Mesenchymal stem cell (in vitro differentiated cells and primary cell): ENCODE data around the gene PALM3.

ENCODE experiments used
- DNase-seq: peaks from one replicate; pipeline ENCODE4 v3.0.0-alpha.2; 2013
- H2AFZ ChIP-seq: one replicate; pipeline ENCODE4 v1.6.1; 2013; ENCODE audit warnings: low read depth, mild to moderate bottlenecking, control low read depth, inconsistent platforms, low read length, moderate library complexity
- H2AK5ac ChIP-seq: 2 replicates; pipeline ENCODE4 v1.6.1; 2013; ENCODE audit warnings: low read length, moderate library complexity, mild to moderate bottlenecking, inconsistent platforms; ENCODE audit not compliant: severe bottlenecking
- H2BK120ac ChIP-seq: one replicate; pipeline ENCODE4 v1.6.1; 2013; ENCODE audit warnings: low read depth, mild to moderate bottlenecking, inconsistent platforms, low read length, moderate library complexity
- H2BK12ac ChIP-seq, 2 experiments: one replicate each; pipeline ENCODE4 v1.6.1; 2013; ENCODE audit warnings: inconsistent platforms in 2 of 2, low read length in 2 of 2, mild to moderate bottlenecking in 2 of 2, moderate library complexity in 2 of 2, control low read depth in 1 of 2
- H2BK15ac ChIP-seq: one replicate; pipeline ENCODE4 v1.6.1; 2013; ENCODE audit warnings: mild to moderate bottlenecking, low read depth, inconsistent platforms; ENCODE audit not compliant: poor library complexity, severe bottlenecking
- H2BK5ac ChIP-seq: 2 replicates; pipeline ENCODE4 v1.6.1; 2013; ENCODE audit warnings: low read depth, mild to moderate bottlenecking, low read length, control low read depth, inconsistent platforms; ENCODE audit not compliant: poor library complexity, severe bottlenecking
- H3K14ac ChIP-seq, 2 experiments: one replicate each; pipeline ENCODE4 v1.6.1; 2013; ENCODE audit warnings: inconsistent platforms in 2 of 2, low read length in 2 of 2, control low read depth in 1 of 2, mild to moderate bottlenecking in 1 of 2, moderate library complexity in 1 of 2
- H3K18ac ChIP-seq, 2 experiments: one replicate each; pipeline ENCODE4 v1.6.1; 2013; ENCODE audit warnings: inconsistent platforms in 2 of 2, low read length in 2 of 2, control low read depth in 1 of 2, low read depth in 1 of 2, mild to moderate bottlenecking in 1 of 2
- H3K23ac ChIP-seq, 2 experiments: one replicate each; pipeline ENCODE4 v1.6.1; 2013; ENCODE audit warnings: inconsistent platforms in 2 of 2, low read length in 2 of 2, mild to moderate bottlenecking in 2 of 2, moderate library complexity in 2 of 2, control low read depth in 1 of 2
- H3K27ac ChIP-seq: 2 replicates; pipeline ENCODE4 v1.5.1; 2013; ENCODE audit warnings: mild to moderate bottlenecking, moderate library complexity, low read length, control low read depth, inconsistent platforms; ENCODE audit not compliant: poor library complexity, severe bottlenecking
- H3K27me3 ChIP-seq, 2 experiments: 2 replicates each; pipeline versions ENCODE4 v1.6.1 to v1.7.0; 2013; ENCODE audit warnings: low read length in 2 of 2, mild to moderate bottlenecking in 2 of 2, moderate library complexity in 2 of 2, control low read depth in 1 of 2, inconsistent platforms in 1 of 2; ENCODE audit not compliant: control insufficient read depth in 1 of 2, insufficient read depth in 1 of 2
- H3K36me3 ChIP-seq, 2 experiments: 2 replicates each; pipeline versions ENCODE4 v1.6.1 to v1.7.0; 2013; ENCODE audit warnings: low read length in 2 of 2, control low read depth in 1 of 2, inconsistent platforms in 1 of 2, low read depth in 1 of 2, mild to moderate bottlenecking in 1 of 2; ENCODE audit not compliant: insufficient read depth in 2 of 2, control insufficient read depth in 1 of 2
- H3K4ac ChIP-seq, 2 experiments: one replicate each; pipeline ENCODE4 v1.6.1; 2013; ENCODE audit warnings: inconsistent platforms in 2 of 2, low read length in 2 of 2, mild to moderate bottlenecking in 2 of 2, moderate library complexity in 2 of 2, control low read depth in 1 of 2, low read depth in 1 of 2
- H3K4me1 ChIP-seq: 2 replicates; pipeline ENCODE4 v1.6.1; 2013; ENCODE audit warnings: low read depth, low read length, control low read depth; ENCODE audit not compliant: control insufficient read depth, insufficient read depth
- H3K4me2 ChIP-seq: 2 replicates; pipeline ENCODE4 v1.6.1; 2013; ENCODE audit warnings: low read length, mild to moderate bottlenecking, inconsistent platforms; ENCODE audit not compliant: poor library complexity, severe bottlenecking
- H3K4me3 ChIP-seq, 2 experiments: 2 replicates each; pipeline versions ENCODE4 v1.5.1 to v1.7.0; 2013; ENCODE audit warnings: low read length in 2 of 2, mild to moderate bottlenecking in 2 of 2, control low read depth in 1 of 2, low read depth in 1 of 2; ENCODE audit not compliant: insufficient read depth in 1 of 2
- H3K79me1 ChIP-seq: replicated peaks from 2 replicates; pipeline ENCODE4 v1.6.1; 2013; ENCODE audit warnings: mild to moderate bottlenecking, control low read depth, low read length, inconsistent platforms; ENCODE audit not compliant: poor library complexity, severe bottlenecking
- H3K9ac ChIP-seq: 2 replicates; pipeline ENCODE4 v1.7.0; 2013; ENCODE audit warnings: mild to moderate bottlenecking, low read length, moderate library complexity
- H3K9me3 ChIP-seq: 2 replicates; pipeline ENCODE4 v1.7.0; 2013; ENCODE audit warnings: mild to moderate bottlenecking, low read length; ENCODE audit not compliant: control insufficient read depth
- H4K8ac ChIP-seq: one replicate; pipeline ENCODE4 v1.6.1; 2013; ENCODE audit warnings: inconsistent platforms, mild to moderate bottlenecking, low read length, moderate library complexity
- H4K91ac ChIP-seq: one replicate; pipeline ENCODE4 v1.6.1; 2013; ENCODE audit warnings: mild to moderate bottlenecking, low read length, inconsistent platforms
- WGBS: methylation state at CpG from one replicate; pipeline ENCODE4 v1.1.7; 2013; ENCODE audit warnings: mixed read lengths; 5-methylcytosine and 5-hydroxymethylcytosine counted together

Gene PALM3

DNA sequence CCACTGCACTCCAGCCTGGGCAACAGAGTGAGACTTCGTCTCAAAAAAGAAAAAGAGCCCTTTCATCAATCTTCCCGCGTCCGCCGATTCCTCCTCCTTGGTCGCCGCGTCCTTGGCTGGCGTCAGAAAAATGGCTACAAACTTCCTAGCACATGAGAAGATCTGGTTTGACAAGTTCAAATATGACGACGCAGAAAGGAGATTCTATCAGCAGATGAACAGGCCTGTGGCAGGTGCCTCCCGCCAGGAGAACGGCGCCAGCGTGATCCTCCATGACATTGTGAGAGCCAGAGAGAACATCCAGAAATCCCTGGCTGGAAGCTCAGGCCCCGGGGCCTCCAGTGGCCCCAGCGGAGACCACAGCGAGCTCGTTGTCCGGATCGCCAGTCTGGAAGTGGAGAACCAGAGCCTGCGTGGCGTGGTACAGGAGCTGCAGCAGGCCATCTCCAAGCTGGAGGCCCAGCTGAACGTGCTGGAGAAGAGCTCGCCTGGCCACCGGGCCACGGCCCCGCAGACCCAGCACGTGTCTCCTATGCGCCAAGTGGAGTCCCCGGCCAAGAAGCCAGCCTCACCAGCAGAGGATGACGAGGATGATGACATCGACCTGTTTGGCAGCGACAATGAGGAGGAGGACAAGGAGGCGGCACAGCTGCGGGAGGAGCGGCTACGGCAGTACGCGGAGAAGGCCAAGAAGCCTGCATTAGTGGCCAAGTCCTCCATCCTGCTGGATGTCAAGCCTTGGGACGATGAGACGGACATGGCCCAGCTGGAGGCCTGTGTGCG is 8.6 kb upstream of the PALM3 start:
- Histone ChIP-seq H2AFZ (no peak overlapping the region), H2BK5ac (no peak overlapping the region), H3K27ac (no peak overlapping the region), H2BK12ac (no peak overlapping the region), H3K79me1 (peaks cover 2% of the 10 kb centered on the region), H3K4me1 (peaks cover 29% of the 10 kb centered on the region), H3K18ac (no peak overlapping the region), H2BK15ac (no peak overlapping the region), H3K14ac (no peak overlapping the region), H3K27me3 (peaks cover 3 to 6% of the 10 kb centered on the region in 2 experiments), H3K36me3 (no peaks in the 10 kb centered on the region), H3K4me3 (no peak overlapping the region), H2BK120ac (no peak overlapping the region), H3K9me3 (no peaks in the 10 kb centered on the region), H3K4me2 (no peak overlapping the region), H2AK5ac (no peak overlapping the region), H3K4ac (no peak overlapping the region), H4K8ac (no peak overlapping the region), H3K9ac (no peak overlapping the region), H3K23ac (no peak overlapping the region), H4K91ac (peak overlapping the region; percentile 45)
- no peak for DNase-seq
- WGBS, result 95% methylated on average over 43 of the region's 43 CpGs

DNA sequence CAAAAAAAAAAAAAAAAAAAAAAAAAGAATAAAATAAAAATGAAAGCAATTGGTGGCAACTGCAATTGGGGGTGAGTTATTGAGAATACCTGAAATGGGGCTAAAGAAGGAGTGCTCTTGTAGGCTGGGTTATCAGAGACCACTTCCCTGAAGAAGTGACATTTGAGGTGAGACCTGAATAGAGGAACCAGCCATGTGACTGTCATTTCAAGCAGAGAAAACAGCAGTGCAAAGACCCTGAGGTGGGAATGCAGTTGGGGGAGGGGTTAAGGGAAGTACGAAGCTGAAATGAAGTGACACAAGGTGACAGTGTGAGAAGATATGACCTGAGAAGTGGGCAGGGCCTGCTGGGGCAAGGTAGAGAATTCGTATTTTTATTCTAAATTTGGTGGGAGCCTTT is 4.3 kb upstream of the PALM3 start:
- no peak overlapping the region for H3K27ac ChIP-seq
- no peak overlapping the region for H3K14ac ChIP-seq
- H2BK15ac ChIP-seq, result no peak overlapping the region
- no peak overlapping the region for H2BK12ac ChIP-seq
- H2AK5ac ChIP-seq, result no peak overlapping the region
- no peak overlapping the region for H3K23ac ChIP-seq
- no peak overlapping the region for H4K8ac ChIP-seq
- H3K4me1 ChIP-seq, result peaks cover 7% of the 10 kb centered on the region
- H3K4ac ChIP-seq, result no peak overlapping the region
- no peaks in the 10 kb centered on the region for H3K79me1 ChIP-seq
- H3K18ac ChIP-seq, result no peak overlapping the region
- no peak overlapping the region for H3K9ac ChIP-seq
- no peaks in the 10 kb centered on the region for H3K36me3 ChIP-seq
- H2AFZ ChIP-seq, result no peak overlapping the region
- H2BK5ac ChIP-seq, result no peak overlapping the region
- no peak for DNase-seq
- H2BK120ac ChIP-seq, result no peak overlapping the region
- peaks cover 0 to 13% of the 10 kb centered on the region in 2 experiments for H3K27me3 ChIP-seq
- no peak overlapping the region for H4K91ac ChIP-seq
- no peak overlapping the region for H3K4me2 ChIP-seq
- no peak overlapping the region for H3K4me3 ChIP-seq
- 68% methylated on average over 2 of the region's 2 CpGs for WGBS
- H3K9me3 ChIP-seq, result no peaks in the 10 kb centered on the region

GRCh38 chr19:14063105-14063504 is 1.2 kb upstream of the PALM3 start:
- peaks cover 10% of the 10 kb centered on the region for H3K4me1 ChIP-seq
- H2BK120ac ChIP-seq, result no peak overlapping the region
- H3K9me3 ChIP-seq, result no peaks in the 10 kb centered on the region
- H2AFZ ChIP-seq, result no peak overlapping the region
- no peak overlapping the region for H2BK12ac ChIP-seq
- H3K9ac ChIP-seq, result no peak overlapping the region
- no peak overlapping the region for H3K23ac ChIP-seq
- no peaks in the 10 kb centered on the region for H3K79me1 ChIP-seq
- no peak overlapping the region for H4K8ac ChIP-seq
- no peak overlapping the region for H3K14ac ChIP-seq
- no peak overlapping the region for H3K4me3 ChIP-seq
- DNase-seq, result no peak
- H2AK5ac ChIP-seq, result no peak overlapping the region
- H3K36me3 ChIP-seq, result no peaks in the 10 kb centered on the region
- H3K27me3 ChIP-seq, result peaks cover 26 to 42% of the 10 kb centered on the region in 2 experiments
- H3K18ac ChIP-seq, result no peak overlapping the region
- H2BK15ac ChIP-seq, result no peak overlapping the region
- H3K27ac ChIP-seq, result no peak overlapping the region
- no peak overlapping the region for H3K4ac ChIP-seq
- H2BK5ac ChIP-seq, result no peak overlapping the region
- WGBS, result 86% methylated on average over 7 of the region's 7 CpGs
- no peak overlapping the region for H3K4me2 ChIP-seq
- H4K91ac ChIP-seq, result no peak overlapping the region

DNA sequence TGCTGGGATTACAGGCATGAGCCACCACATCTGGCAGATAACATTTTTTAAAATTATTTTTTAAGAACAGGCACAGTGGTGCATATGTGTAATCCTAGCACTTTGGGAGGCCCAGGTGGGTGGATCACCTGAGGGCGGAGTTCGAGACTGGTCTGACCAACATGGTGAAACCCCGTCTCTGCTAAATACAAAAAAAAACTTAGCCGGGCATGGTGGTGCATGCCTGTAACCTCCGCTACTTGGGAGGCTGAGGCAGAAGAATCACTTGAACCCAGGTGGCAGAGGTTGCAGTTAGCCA is 631 bp upstream of the PALM3 start:
- Histone ChIP-seq H2BK12ac (no peak overlapping the region), H3K14ac (no peak overlapping the region), H2BK15ac (no peak overlapping the region), H3K27me3 (peaks cover 30 to 46% of the 10 kb centered on the region in 2 experiments), H3K79me1 (no peaks in the 10 kb centered on the region), H3K4me3 (no peak overlapping the region), H3K23ac (no peak overlapping the region), H3K4me1 (peaks cover 16% of the 10 kb centered on the region), H3K4me2 (no peak overlapping the region), H2BK5ac (no peak overlapping the region), H3K4ac (no peak overlapping the region), H3K9me3 (no peaks in the 10 kb centered on the region), H2AFZ (no peak overlapping the region), H4K8ac (no peak overlapping the region), H3K9ac (no peak overlapping the region), H3K18ac (no peak overlapping the region), H4K91ac (no peak overlapping the region), H3K27ac (no peak overlapping the region), H2BK120ac (no peak overlapping the region), H3K36me3 (no peaks in the 10 kb centered on the region), H2AK5ac (no peak overlapping the region)
- no peak for DNase-seq
- 89% methylated on average over 5 of the region's 5 CpGs for WGBS
